Activated CD8-positive, alpha-beta T cell treated with anti-CD3 and anti-CD28 coated beads, Interleukin-2, amount 10 ng/mL, durations not matched to agents 7 days and 5 days (primary cell): ENCODE data around the gene CTU1. TPM values are rescaled to one million over a fixed set of nuclear protein-coding genes. Genes with fewer than 3 reads are reported as not detected.

Experiments
- ATAC-seq: fragments of 150-1000 bp; cut with Tn5 transposase; one replicate; pipeline ENCODE4 v1.10.0; 2021; ENCODE audit warnings: moderate library complexity
- CTCF ChIA-PET: fragments of 350-600 bp; sonication (Branson Sonifier 250); formaldehyde crosslinking; loops from one replicate; lab custom pipeline; 2021; ENCODE audit warnings: antibody characterized with exemption; lab: Charles Lee
- POLR2A ChIA-PET: fragments of 350-600 bp; sonication (Branson Sonifier 250); formaldehyde crosslinking; loops from one replicate; lab custom pipeline; 2021; ENCODE audit warnings: antibody characterized with exemption; lab: Charles Lee
- DNase-seq: peaks from one replicate; pipeline ENCODE4 v3.0.0-alpha.2; 2020
- H3K27ac Mint-ChIP-seq: one replicate; pipeline ENCODE4 v1.8.0; 2021; ENCODE audit warnings: mild to moderate bottlenecking, mixed read lengths
- H3K27me3 Mint-ChIP-seq: one replicate; pipeline ENCODE4 v1.8.0; 2021; ENCODE audit warnings: low read depth, mixed read lengths
- H3K36me3 Mint-ChIP-seq: one replicate; pipeline ENCODE4 v1.8.0; 2021; ENCODE audit warnings: low read depth, mixed read lengths
- H3K4me1 Mint-ChIP-seq: one replicate; pipeline ENCODE4 v1.8.0; 2021; ENCODE audit warnings: low read depth, mixed read lengths
- H3K4me3 Mint-ChIP-seq: one replicate; pipeline ENCODE4 v1.8.0; 2021; ENCODE audit warnings: mild to moderate bottlenecking, mixed read lengths
- H3K9me3 Mint-ChIP-seq: one replicate; pipeline ENCODE4 v1.8.0; 2022; ENCODE audit warnings: mixed read lengths; ENCODE audit not compliant: insufficient read depth
- total RNA-seq, 2 experiments: library from RNA; stranded (reverse); gene quantifications; one replicate each; pipeline ENCODE4 v1.2.3, GENCODE V29; 2021

Gene CTU1
- total RNA-seq, 2 experiments from 2014 or later, result 8.7 to 10.0 TPM

DNA sequence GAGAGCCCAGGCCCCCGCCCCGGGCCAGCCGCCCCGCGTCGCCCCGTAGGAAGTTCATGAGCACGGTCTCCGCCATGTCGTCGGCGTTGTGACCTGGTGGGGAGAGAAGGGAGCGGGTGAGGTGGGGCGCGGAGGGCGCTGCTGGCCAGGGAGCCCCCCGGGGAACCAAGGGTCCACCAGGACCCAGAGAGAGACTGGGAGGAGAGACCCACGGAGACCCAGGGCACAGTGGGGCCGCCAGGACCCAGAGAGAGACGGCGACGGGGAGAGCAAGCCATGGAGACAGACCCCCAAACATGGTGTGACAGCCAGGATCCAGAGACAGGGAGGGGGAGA lies 9.2 kb downstream of the CTU1 start:
- DNase-seq (no peak), ATAC-seq (no peak)
- peaks cover 46% of the 10 kb centered on the region for H3K36me3 Mint-ChIP-seq
- peaks cover 15% of the 10 kb centered on the region for H3K4me1 Mint-ChIP-seq
- ChIA-PET CTCF (no interaction called here), POLR2A (no interaction called here)
- H3K27ac Mint-ChIP-seq, result peak overlapping the region; percentile 64
- H3K9me3 Mint-ChIP-seq, result no peaks in the 10 kb centered on the region
- H3K27me3 Mint-ChIP-seq, result no peaks in the 10 kb centered on the region
- peak overlapping the region; percentile 52 for H3K4me3 Mint-ChIP-seq

DNA sequence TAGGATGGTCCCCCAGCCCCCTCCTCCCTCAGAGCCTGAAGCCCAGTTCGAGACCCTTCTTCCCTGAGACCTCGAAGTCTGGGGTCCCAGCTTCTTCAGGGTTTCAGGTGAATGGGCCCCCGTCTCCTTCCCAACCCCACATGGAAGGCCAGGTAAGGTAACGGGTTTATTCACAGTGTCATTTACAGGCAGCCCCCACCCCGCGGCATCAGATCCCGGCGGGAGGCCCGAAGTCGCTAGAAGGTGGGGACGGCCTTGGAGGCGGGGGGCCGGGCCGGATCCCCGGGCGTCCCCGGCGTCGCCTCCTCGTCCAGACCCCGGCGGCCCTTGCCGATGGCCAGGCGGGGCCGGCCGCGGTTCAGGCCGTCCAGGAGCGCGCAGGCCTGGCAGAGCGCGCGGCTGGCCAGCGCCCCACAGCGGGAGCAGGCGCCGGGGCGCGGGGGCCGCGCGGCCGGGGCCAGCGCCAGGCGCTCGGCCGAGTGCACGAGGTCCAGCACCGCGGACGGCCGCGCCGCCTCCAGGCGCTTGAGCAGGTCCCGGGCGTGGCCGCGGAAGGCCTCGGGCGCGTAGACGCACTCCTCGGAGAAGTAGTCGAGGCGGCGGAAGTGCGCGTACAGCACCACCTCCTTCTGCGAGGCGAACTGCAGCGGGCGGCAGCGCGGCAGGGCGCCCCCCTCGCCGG lies 9.7 kb downstream of the CTU1 start:
- H3K4me1 Mint-ChIP-seq, result peaks cover 15% of the 10 kb centered on the region
- H3K27me3 Mint-ChIP-seq, result no peaks in the 10 kb centered on the region
- peaks cover 42% of the 10 kb centered on the region for H3K36me3 Mint-ChIP-seq
- DNase-seq, result peak; percentile 62
- H3K4me3 Mint-ChIP-seq, result peak overlapping the region; percentile 20
- H3K27ac Mint-ChIP-seq, result peak overlapping the region; percentile 64
- CTCF ChIA-PET, result no interaction called here
- no peaks in the 10 kb centered on the region for H3K9me3 Mint-ChIP-seq
- POLR2A ChIA-PET, result no interaction called here
- peak; percentile 74 for ATAC-seq

DNA sequence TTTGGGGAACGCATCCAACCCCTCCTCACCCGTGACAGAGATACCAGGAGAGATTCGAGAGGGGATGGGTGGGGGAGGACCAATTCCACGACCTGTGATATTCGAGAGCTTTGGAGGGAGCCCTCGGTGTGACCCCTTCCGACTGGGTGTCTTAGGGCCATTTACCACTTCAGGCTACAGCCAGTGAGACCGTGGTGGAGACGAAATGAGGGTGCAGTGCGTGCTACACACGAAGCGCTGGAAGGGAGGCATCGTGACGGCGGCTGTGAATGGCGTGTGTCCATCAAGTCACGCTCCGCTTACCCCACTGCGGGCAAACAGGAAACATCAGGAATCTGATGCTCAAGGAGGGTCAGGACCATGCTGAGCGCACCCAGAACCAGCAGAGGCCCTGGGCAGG lies 10.4 kb downstream of the CTU1 start:
- no peak overlapping the region for H3K27ac Mint-ChIP-seq
- ATAC-seq (no peak), DNase-seq (no peak)
- H3K9me3 Mint-ChIP-seq, result no peaks in the 10 kb centered on the region
- H3K4me3 Mint-ChIP-seq, result no peak overlapping the region
- H3K4me1 Mint-ChIP-seq, result peaks cover 15% of the 10 kb centered on the region
- H3K27me3 Mint-ChIP-seq, result no peaks in the 10 kb centered on the region
- ChIA-PET CTCF (no interaction called here), POLR2A (no interaction called here)
- H3K36me3 Mint-ChIP-seq, result peaks cover 37% of the 10 kb centered on the region

DNA sequence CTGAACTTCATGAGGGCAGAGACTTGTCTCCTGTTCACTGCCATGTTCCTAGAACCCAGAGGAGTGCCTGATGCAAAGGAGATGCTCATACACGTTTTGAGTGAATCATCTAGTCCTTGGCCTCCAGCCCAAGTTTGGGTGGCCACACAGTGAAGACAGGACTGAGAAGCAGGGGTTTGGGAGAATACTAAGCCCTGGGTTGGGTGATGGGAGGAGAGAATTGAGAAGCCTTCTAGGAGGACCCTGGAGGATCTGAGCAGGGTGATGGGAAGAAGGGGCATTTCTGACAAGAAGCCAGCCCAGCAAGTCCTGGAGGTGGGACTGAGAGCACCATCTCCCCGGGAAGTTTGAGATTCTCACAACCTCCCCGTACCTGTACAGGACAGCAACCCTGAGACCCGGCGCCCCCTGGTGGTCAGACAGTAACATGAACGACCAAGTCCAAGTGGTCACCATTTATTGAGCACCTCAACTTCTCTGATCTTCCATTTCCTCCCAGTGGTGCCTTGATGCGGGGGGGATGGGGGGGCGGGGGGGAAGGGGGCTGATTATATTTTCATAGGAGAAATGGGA lies 11.0 kb downstream of the CTU1 start:
- no peak overlapping the region for H3K4me3 Mint-ChIP-seq
- ATAC-seq, result peak; percentile 62
- H3K9me3 Mint-ChIP-seq, result no peaks in the 10 kb centered on the region
- peaks cover 32% of the 10 kb centered on the region for H3K36me3 Mint-ChIP-seq
- peaks cover 15% of the 10 kb centered on the region for H3K4me1 Mint-ChIP-seq
- H3K27me3 Mint-ChIP-seq, result no peaks in the 10 kb centered on the region
- DNase-seq, result peak; percentile 72
- H3K27ac Mint-ChIP-seq, result peak overlapping the region; percentile 85
- POLR2A ChIA-PET, result interaction anchor here (0.6 kb wide), 1 partner anchor 58 kb away, joined by 3 read pairs; no protein-coding TSS in a partner anchor
- CTCF ChIA-PET, result interaction anchor here (0.6 to 2.7 kb wide), 12 partner anchors 11 to 320 kb away, joined by 3 to 13 read pairs (median 5); partner anchors contain the start of gene CTU1

- Mint-ChIP-seq H3K9me3 (no peaks in the 10 kb centered on the region), H3K36me3 (peaks cover 31% of the 10 kb centered on the region), H3K27ac (peak overlapping the region; percentile 85), H3K4me3 (no peak overlapping the region), H3K4me1 (peaks cover 15% of the 10 kb centered on the region), H3K27me3 (no peaks in the 10 kb centered on the region)
- CTCF ChIA-PET, result interaction anchor here (0.6 to 2.7 kb wide), 16 partner anchors 8 to 320 kb away, joined by 3 to 13 read pairs (median 4); partner anchors contain the start of gene CTU1
- POLR2A ChIA-PET, result interaction anchor here (0.6 kb wide), 1 partner anchor 57 kb away, joined by 3 read pairs; no protein-coding TSS in a partner anchor
- DNase-seq, result no peak
- no peak for ATAC-seq
These were observed 11.6 kb downstream of the CTU1 start for GRCh38 chr19:51096473-51097165.

DNA sequence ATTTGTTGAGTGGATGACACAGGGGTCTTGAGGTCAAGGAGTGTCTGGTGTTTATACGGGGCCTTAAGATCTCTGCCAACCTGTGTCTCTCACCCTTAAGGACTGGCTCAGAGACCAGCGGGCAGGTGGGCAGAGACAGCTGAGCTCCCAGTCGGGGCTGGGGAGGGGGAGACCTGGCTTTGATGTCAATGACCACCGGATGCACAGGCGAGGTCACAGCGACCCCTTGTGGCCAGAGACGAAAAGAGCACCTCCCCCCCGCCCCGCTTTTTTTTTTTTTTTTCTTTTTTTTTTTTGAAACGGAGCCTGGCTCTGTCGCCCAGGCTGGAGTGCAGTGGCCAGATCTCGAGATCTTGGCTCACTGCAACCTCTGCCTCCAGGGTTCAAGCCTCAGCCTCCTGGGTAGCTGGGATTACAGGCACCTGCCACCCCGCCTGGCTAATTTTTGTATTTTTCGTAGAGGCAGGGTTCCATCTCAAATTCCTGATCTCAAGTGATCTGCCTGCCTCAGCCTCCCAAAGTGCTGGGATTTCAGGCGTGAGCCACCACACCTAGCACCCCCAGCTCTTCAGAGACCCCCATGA lies 13.4 kb downstream of the CTU1 start:
- no peak overlapping the region for H3K27ac Mint-ChIP-seq
- CTCF ChIA-PET, result interaction anchor here (2.7 kb wide), 1 partner anchor 173 kb away, joined by 13 read pairs; no protein-coding TSS in a partner anchor
- DNase-seq (peak; percentile 56), ATAC-seq (no peak)
- H3K27me3 Mint-ChIP-seq, result no peaks in the 10 kb centered on the region
- POLR2A ChIA-PET, result no interaction called here
- H3K36me3 Mint-ChIP-seq, result peaks cover 25% of the 10 kb centered on the region
- H3K4me3 Mint-ChIP-seq, result no peak overlapping the region
- H3K9me3 Mint-ChIP-seq, result no peaks in the 10 kb centered on the region
- peaks cover 15% of the 10 kb centered on the region for H3K4me1 Mint-ChIP-seq

DNA sequence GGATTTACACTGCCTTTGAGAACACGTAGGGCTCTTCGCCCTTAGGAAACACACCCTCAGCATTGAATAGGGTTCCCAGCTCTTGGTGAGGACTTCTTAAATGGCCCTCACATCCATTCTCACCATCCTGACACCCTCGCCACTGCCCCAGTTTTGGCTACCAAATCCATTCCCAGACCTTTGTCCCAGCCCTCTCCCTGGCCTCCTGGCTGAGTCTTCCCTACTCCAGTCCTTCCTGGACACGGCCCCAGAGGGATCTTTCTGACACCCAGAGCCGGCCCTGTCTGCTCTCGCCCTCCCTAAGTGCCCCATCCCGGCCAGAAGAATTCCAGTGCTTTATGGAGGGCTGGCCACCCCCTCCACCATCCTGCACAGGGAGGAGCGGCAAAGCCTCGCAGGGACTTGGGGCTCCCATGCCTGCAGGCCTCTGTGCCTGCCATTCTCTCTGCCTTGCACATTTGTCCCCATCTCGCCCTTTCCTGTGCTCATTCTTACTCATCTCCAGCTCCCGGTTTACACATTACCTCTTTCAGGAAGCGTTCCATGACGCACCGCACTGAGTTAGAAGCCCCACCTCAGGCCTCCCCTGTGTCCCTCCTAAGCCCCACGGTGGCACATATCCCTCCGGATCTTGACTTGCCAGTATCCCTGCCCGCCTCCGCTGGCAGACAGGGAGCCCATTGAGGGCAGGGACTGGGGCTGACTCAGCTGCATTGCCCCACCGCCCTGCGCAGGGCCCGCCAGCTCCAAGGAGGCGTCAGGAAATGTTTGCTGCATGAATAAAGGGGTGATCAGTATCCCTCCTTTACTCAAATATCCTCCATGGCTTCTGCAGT lies 14.5 kb downstream of the CTU1 start:
- Mint-ChIP-seq H3K4me1 (peaks cover 15% of the 10 kb centered on the region), H3K4me3 (no peak overlapping the region), H3K27me3 (no peaks in the 10 kb centered on the region), H3K9me3 (no peaks in the 10 kb centered on the region), H3K27ac (no peak overlapping the region), H3K36me3 (peaks cover 19% of the 10 kb centered on the region)
- POLR2A ChIA-PET, result no interaction called here
- CTCF ChIA-PET, result no interaction called here
- ATAC-seq, result no peak
- no peak for DNase-seq

- Mint-ChIP-seq H3K27me3 (no peaks in the 10 kb centered on the region), H3K4me1 (peaks cover 15% of the 10 kb centered on the region), H3K36me3 (peaks cover 16% of the 10 kb centered on the region), H3K9me3 (no peaks in the 10 kb centered on the region), H3K27ac (no peak overlapping the region), H3K4me3 (no peak overlapping the region)
- POLR2A ChIA-PET, result no interaction called here
- ATAC-seq, result no peak
- DNase-seq, result no peak
- CTCF ChIA-PET, result no interaction called here
These were observed 15.1 kb downstream of the CTU1 start for GRCh38 chr19:51093101-51093500.

DNA sequence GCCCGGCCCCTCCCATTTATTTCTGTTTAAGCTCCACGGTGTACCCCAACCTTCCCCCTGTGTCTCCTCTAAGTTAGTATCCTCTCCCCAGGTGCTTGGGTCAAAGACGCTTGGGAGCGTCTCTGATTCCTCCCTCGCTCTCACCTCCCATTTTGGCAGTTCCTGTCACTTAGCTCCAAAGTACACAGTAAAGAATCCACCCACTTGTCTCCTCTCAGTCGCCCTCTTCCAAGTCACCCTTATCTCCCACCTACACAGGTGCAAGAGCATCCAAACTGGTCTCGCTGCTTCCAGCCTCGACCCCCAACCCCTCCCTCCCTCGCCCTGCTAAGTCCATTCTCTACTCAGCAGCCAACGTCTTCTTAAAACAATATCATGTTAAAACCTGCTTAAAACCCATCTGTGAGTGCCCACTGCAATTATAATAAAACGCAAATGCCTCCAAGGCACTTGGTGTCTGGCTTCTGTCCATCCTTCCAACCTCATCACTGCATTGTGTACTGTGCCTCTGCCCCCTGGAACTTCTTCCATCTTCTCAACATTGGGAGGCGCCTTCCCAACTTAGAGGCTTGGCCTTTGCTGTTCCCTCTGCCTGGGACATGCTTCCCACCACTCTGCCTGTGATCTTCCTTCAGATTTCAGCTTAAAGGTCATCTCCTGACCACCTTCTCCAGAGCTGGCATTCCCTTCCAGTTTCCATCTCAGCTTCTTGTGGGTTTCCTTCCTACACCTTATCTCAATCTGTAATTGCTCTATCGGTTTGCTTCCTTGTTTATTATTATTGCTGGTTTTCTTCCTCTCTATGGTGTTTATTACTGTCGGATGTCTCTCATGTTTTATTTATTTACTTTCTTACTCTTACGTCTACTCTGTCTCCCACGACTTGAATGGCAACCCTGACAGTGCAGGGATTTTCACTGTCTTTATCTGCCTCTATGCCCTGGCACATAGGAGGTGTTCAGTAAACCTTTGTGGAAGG lies 16.0 kb downstream of the CTU1 start:
- no peak for ATAC-seq
- Mint-ChIP-seq H3K27me3 (no peaks in the 10 kb centered on the region), H3K27ac (no peak overlapping the region), H3K36me3 (peaks cover 7% of the 10 kb centered on the region), H3K9me3 (no peaks in the 10 kb centered on the region), H3K4me3 (no peak overlapping the region), H3K4me1 (peaks cover 8% of the 10 kb centered on the region)
- DNase-seq, result no peak
- CTCF ChIA-PET, result no interaction called here
- POLR2A ChIA-PET, result no interaction called here

DNA sequence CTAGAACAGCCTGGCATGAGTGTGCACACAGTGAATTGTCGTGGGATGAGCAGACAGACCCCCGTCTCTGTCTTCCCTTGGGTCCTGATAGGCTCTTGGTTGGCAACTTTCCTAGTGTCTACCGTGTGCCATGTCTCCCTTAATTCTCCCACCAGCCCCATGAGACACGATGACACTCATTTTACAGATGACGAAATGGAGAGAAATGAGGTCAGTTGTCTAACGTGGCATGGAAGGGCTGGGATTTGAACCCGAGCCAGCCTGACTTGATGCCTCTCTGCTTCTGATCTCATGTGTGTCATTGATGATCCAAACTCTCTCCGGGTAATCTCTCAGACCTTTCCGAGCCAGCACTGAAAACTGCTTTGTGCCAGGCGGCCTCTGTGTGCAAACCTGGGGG lies 17.1 kb downstream of the CTU1 start:
- Mint-ChIP-seq H3K9me3 (no peaks in the 10 kb centered on the region), H3K27me3 (no peaks in the 10 kb centered on the region), H3K36me3 (no peaks in the 10 kb centered on the region), H3K4me3 (no peak overlapping the region), H3K27ac (no peak overlapping the region), H3K4me1 (no peaks in the 10 kb centered on the region)
- POLR2A ChIA-PET, result no interaction called here
- DNase-seq (no peak), ATAC-seq (no peak)
- CTCF ChIA-PET, result no interaction called here
